Raji (cell line): ENCODE data around the gene PODN.

ENCODE experiments used
- POLR2A ChIP-seq: IDR thresholded peaks from 2 replicates; pipeline ENCODE4 v1.6.1; 2011; ENCODE audit warnings: low read depth, low read length, control low read depth; ENCODE audit not compliant: insufficient read depth

The PODN gene

GRCh38 chr1:53133261-53134041 lies 71.4 kb downstream of the PODN start:
- TF ChIP-seq POLR2A: no peak

DNA sequence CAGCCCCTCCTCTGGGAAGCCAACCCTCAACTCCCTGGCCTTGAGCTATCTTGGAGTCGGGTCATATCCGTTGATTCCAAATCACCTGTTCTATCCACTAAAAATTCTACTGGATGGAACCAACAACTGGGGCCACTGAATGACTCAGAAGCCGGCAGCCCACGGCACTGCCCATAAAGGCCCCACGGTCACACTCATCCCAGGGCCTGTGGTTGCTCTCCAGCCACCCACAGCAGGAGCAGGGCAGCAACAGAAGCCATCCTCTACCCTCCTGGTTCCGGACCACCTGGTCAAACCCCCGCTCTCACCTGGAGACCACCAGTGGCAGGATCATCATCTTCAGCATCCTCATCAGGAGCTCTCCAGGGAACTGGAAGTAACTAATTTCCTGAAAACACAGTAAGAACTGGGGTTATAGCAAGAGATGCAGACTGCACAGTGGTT lies 72.1 kb downstream of the PODN start:
- TF ChIP-seq POLR2A: no peak
